Neural crest cell (in vitro differentiated cells): ENCODE data around the gene NFIX. TPM values are rescaled to one million over a fixed set of nuclear protein-coding genes. Genes with fewer than 3 reads are reported as not detected.

Source experiments
- DNase-seq: peaks from one replicate; pipeline ENCODE4 v3.0.0; 2021; ENCODE audit warnings: low read depth, mixed read lengths, low spot score
- H3K27ac Mint-ChIP-seq: one replicate; pipeline ENCODE4 v1.8.0; 2021; ENCODE audit warnings: mild to moderate bottlenecking, mixed read lengths; ENCODE audit not compliant: unreplicated experiment
- H3K27me3 Mint-ChIP-seq: 2 replicates; pipeline ENCODE4 v1.8.0; 2021; ENCODE audit warnings: low read depth, mild to moderate bottlenecking, mixed read lengths
- H3K36me3 Mint-ChIP-seq: 2 replicates; pipeline ENCODE4 v1.8.0; 2021; ENCODE audit warnings: low read depth, mild to moderate bottlenecking, mixed read lengths
- H3K4me1 Mint-ChIP-seq: 2 replicates; pipeline ENCODE4 v1.8.0; 2021; ENCODE audit warnings: mixed read lengths
- H3K4me3 Mint-ChIP-seq: one replicate; pipeline ENCODE4 v1.8.0; 2021; ENCODE audit warnings: mild to moderate bottlenecking, mixed read lengths
- H3K9me3 Mint-ChIP-seq: 2 replicates; pipeline ENCODE4 v1.8.0; 2021; ENCODE audit warnings: mixed read lengths
- CTCF ChIP-seq: fragments of 200-600 bp; sonication (generic); conservative IDR thresholded peaks from 2 replicates; pipeline ENCODE4 v1.5.0; 2021; ENCODE audit warnings: antibody characterized with exemption, mild to moderate bottlenecking
- total RNA-seq: library from RNA; stranded (reverse); gene quantifications from 2 replicates; pipeline ENCODE4 v1.2.1, GENCODE V29; 2021

The NFIX gene
- total RNA-seq, 1 donor from 2014 or later: 0.68 TPM

GRCh38 chr19:13090511-13091231 is 95.4 kb downstream of the NFIX start:
- DNase-seq: no peak
- no peak overlapping the region for H3K27ac Mint-ChIP-seq
- peaks cover 89% of the 10 kb centered on the region for H3K27me3 Mint-ChIP-seq
- H3K9me3 Mint-ChIP-seq: no peaks in the 10 kb centered on the region
- peaks cover 13% of the 10 kb centered on the region for H3K4me1 Mint-ChIP-seq
- H3K36me3 Mint-ChIP-seq: no peaks in the 10 kb centered on the region
- no peak for TF ChIP-seq CTCF
- no peak overlapping the region for H3K4me3 Mint-ChIP-seq

GRCh38 chr19:13091400-13092157 is 96.3 kb downstream of the NFIX start:
- Mint-ChIP-seq H3K27ac (no peak overlapping the region), H3K9me3 (no peaks in the 10 kb centered on the region), H3K4me1 (peaks cover 19% of the 10 kb centered on the region), H3K36me3 (no peaks in the 10 kb centered on the region), H3K27me3 (peaks cover 89% of the 10 kb centered on the region), H3K4me3 (no peak overlapping the region)
- no peak for DNase-seq
- no peak for TF ChIP-seq CTCF

- DNase-seq: no peak
- no peak for TF ChIP-seq CTCF
- Mint-ChIP-seq H3K4me1 (peaks cover 19% of the 10 kb centered on the region), H3K9me3 (no peaks in the 10 kb centered on the region), H3K27ac (no peak overlapping the region), H3K36me3 (no peaks in the 10 kb centered on the region), H3K4me3 (no peak overlapping the region), H3K27me3 (peaks cover 89% of the 10 kb centered on the region)
These were observed 96.9 kb downstream of the NFIX start for GRCh38 chr19:13092158-13092543.

DNA sequence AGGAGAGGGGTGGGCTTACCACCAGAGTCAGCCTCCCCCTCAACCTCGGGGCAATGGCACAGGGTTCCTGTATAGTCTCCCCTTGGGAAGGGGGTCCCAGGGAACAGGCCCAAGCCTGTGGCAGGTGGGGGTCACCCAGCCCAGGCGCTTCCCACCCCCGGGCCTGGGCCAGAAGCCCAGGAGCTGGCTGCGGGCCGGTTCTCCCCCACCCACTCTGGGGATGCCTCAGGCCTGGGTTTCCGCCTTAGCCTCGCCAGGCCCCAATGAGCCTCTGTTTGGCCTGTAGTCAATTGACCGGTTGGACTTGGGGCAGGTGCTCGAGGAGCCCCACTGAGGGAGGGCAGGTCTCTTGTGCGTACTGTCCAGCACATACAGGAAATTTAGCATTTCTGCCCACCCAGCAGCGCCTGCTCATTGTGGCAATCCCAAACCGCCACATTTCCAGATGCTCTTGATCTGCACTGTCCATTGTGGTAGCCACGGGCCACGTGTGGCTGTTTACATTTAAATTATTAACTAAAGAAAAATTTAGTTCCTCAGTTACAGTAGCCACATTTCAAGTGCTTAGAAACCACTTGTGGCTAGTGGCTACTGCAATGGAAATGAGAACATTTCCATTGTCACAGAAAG is 97.4 kb downstream of the NFIX start:
- H3K27ac Mint-ChIP-seq: no peak overlapping the region
- no peak for DNase-seq
- no peaks in the 10 kb centered on the region for H3K36me3 Mint-ChIP-seq
- no peaks in the 10 kb centered on the region for H3K9me3 Mint-ChIP-seq
- H3K4me1 Mint-ChIP-seq: peaks cover 19% of the 10 kb centered on the region
- H3K4me3 Mint-ChIP-seq: no peak overlapping the region
- peaks cover 90% of the 10 kb centered on the region for H3K27me3 Mint-ChIP-seq
- no peak for TF ChIP-seq CTCF

- H3K27me3 Mint-ChIP-seq: peaks cover 92% of the 10 kb centered on the region
- peak; percentile 81 for DNase-seq
- no peak overlapping the region for H3K27ac Mint-ChIP-seq
- H3K4me1 Mint-ChIP-seq: peaks cover 23% of the 10 kb centered on the region
- no peak overlapping the region for H3K4me3 Mint-ChIP-seq
- H3K9me3 Mint-ChIP-seq: no peaks in the 10 kb centered on the region
- no peaks in the 10 kb centered on the region for H3K36me3 Mint-ChIP-seq
- TF ChIP-seq CTCF: peak; percentile 97
These were observed 98.3 kb downstream of the NFIX start for GRCh38 chr19:13093407-13094105.
